Keratinocyte (primary cell): ENCODE measurements around the gene RIC1. TPM values are rescaled to one million over a fixed set of nuclear protein-coding genes. Genes with fewer than 3 reads are reported as not detected.

Experiments
- DNase-seq: peaks from one replicate; pipeline ENCODE4 v3.0.0-alpha.2; 2011; ENCODE audit warnings: low read depth, missing footprints, low spot score
- FAIRE-seq: peaks from 2 replicates; lab custom pipeline; 2011; peaks lifted over from hg19 to GRCh38; lab: Jason Lieb, UNC
- H2AFZ ChIP-seq: 2 replicates; pipeline ENCODE4 v1.6.0; 2012; ENCODE audit warnings: low read length, control low read depth, inconsistent platforms; ENCODE audit not compliant: control insufficient read depth
- H3K27ac ChIP-seq: 2 replicates; pipeline ENCODE4 v1.5.1; 2011; ENCODE audit warnings: low read length; ENCODE audit not compliant: control insufficient read depth, insufficient read depth
- H3K27me3 ChIP-seq: 3 replicates; pipeline ENCODE4 v1.6.0; 2011; ENCODE audit warnings: low read length; ENCODE audit not compliant: control insufficient read depth, insufficient read depth; ENCODE audit errors: extremely low read depth
- H3K36me3 ChIP-seq, 2 experiments: 2 replicates in 1 of 2; 3 replicates in 1 of 2; pipeline ENCODE4 v1.5.1; 2011; ENCODE audit warnings: low read length in 2 of 2, mild to moderate bottlenecking in 1 of 2; ENCODE audit not compliant: control insufficient read depth in 2 of 2, insufficient read depth in 2 of 2; ENCODE audit errors: extremely low read depth in 1 of 2
- H3K4me1 ChIP-seq: 3 replicates; pipeline ENCODE4 v1.5.1; 2011; ENCODE audit warnings: low read length; ENCODE audit not compliant: control insufficient read depth, insufficient read depth; ENCODE audit errors: extremely low read depth
- H3K4me2 ChIP-seq: 3 replicates; pipeline ENCODE4 v1.6.0; 2011; ENCODE audit warnings: low read depth, low read length; ENCODE audit not compliant: control insufficient read depth, insufficient read depth; ENCODE audit errors: extremely low read depth
- H3K4me3 ChIP-seq, 3 experiments: fragments of 200-600 bp in 1 of 3; sonication (generic) in 1 of 3; 2 replicates in 2 of 3; 3 replicates in 1 of 3; pipeline ENCODE4 v1.5.1; 2011 to 2016; ENCODE audit warnings: low read length in 3 of 3, mild to moderate bottlenecking in 3 of 3, control low read depth in 2 of 3, inconsistent platforms in 1 of 3, low read depth in 1 of 3, mixed read lengths in 1 of 3, mixed run types in 1 of 3, moderate library complexity in 1 of 3; ENCODE audit not compliant: control insufficient read depth in 2 of 3, insufficient read depth in 2 of 3; ENCODE audit errors: extremely low read depth in 1 of 3
- H3K79me2 ChIP-seq: 2 replicates; pipeline ENCODE4 v1.6.0; 2012; ENCODE audit warnings: low read length; ENCODE audit not compliant: control insufficient read depth, insufficient read depth
- H3K9ac ChIP-seq: 3 replicates; pipeline ENCODE4 v1.6.0; 2011; ENCODE audit warnings: low read length; ENCODE audit not compliant: control insufficient read depth, insufficient read depth; ENCODE audit errors: extremely low read depth
- H3K9me1 ChIP-seq: 3 replicates; pipeline ENCODE4 v1.6.0; 2011; ENCODE audit warnings: low read length; ENCODE audit not compliant: control insufficient read depth, insufficient read depth; ENCODE audit errors: extremely low read depth
- H3K9me3 ChIP-seq: 2 replicates; pipeline ENCODE4 v1.5.1; 2012; ENCODE audit warnings: low read depth, low read length; ENCODE audit not compliant: control insufficient read depth
- H4K20me1 ChIP-seq: 3 replicates; pipeline ENCODE4 v1.6.0; 2011; ENCODE audit warnings: low read length; ENCODE audit not compliant: control insufficient read depth, insufficient read depth; ENCODE audit errors: extremely low read depth
- CTCF ChIP-seq, 3 experiments: IDR thresholded peaks in 1 of 3; conservative IDR thresholded peaks in 1 of 3; optimal IDR thresholded peaks in 1 of 3; 2 replicates in 2 of 3; 3 replicates in 1 of 3; pipeline versions ENCODE3 to v1.5.1; 2011; ENCODE audit warnings: low read length in 3 of 3, mild to moderate bottlenecking in 3 of 3, moderate library complexity in 2 of 3, control low read depth in 1 of 3, inconsistent platforms in 1 of 3; ENCODE audit not compliant: insufficient read depth in 2 of 3; ENCODE audit errors: extremely low read depth in 1 of 3
- EZH2 ChIP-seq: IDR thresholded peaks from one replicate; pipeline ENCODE4 v1.6.1; 2012; ENCODE audit warnings: inconsistent platforms, mild to moderate bottlenecking, low read length, moderate library complexity
- dilution Hi-C: fragments of 300-500 bp; cut with MboI; formaldehyde crosslinking; loops from one replicate; pipeline ENCODE4 v1.7.0; 2020; ENCODE audit warnings: low sequenced_read_pairs; ENCODE audit not compliant: extremely low pct_ligation_motif_present
- polyA plus RNA-seq, 5 experiments: library from polyadenylated mRNA; depleted of rRNA in 3 of 5; stranded (reverse) in 3 of 5; stranded (forward) in 1 of 5; unstranded in 1 of 5; fragments of >200 nt; gene quantifications; 1 replicate in 1 of 5; 2 replicates in 3 of 5; 3 replicates in 1 of 5; pipeline versions ENCODE4 v1.2.1 to v1.2.3, GENCODE V29; 2011 to 2012; ENCODE audit warnings: missing spikeins in 2 of 5, low read depth in 1 of 5, low replicate concordance in 1 of 5

The RIC1 gene
- polyA plus RNA-seq, 1 donor (not counting 4 experiments of a cell fraction or from before 2014, with no cell fraction given): 20.5 TPM

DNA sequence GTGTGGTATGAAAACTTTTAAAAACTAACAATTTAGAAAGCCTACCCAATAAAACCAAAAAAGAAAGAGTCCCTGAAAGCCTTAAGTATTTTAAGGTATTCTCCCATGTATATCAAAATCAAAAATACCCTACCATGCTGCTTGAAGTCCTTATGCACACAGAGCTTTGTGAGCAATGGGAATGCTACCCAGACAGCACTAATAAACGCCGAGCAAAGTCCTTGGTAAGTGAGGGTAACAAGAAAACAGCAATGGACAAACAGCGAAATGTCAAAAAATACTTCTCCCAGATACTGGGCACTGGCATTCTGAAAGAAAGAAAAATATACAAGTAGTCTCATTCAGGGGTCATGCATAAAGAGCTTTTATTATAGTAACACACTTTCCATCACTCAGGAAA lies 176.6 kb downstream of the RIC1 start:
- TF ChIP-seq EZH2: no peak
- TF ChIP-seq CTCF (optimal IDR thresholded peaks at IDR 0.05 in 1 of 3, IDR thresholded peaks at IDR 0.05 in 1 of 3, conservative IDR thresholded peaks at IDR 0.05 in 1 of 3; ENCODE audit: extremely low read depth in 1 of 3, insufficient read depth in 2 of 3, low read length in 3 of 3): no peak
- peaks cover 0 to 1% of the 10 kb centered on the region in 2 experiments for H3K36me3 ChIP-seq

DNA sequence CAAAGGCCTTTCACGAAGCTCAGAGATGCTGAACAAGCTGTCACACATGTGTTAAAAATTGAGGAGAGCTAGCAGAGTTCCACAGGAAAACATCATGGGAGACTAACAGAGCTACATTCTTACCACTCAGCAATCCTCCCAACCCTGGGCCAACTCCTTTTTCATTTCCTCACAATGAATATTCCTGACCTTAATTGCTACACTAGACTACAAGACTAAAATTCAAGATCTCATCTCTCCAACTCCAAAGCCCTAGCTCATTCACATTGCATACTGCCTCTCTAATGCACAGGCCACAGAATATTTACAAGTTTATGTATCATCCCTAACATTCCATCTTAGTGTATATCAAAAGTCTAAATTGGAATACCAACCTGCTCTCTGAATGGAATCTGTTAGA lies 182.8 kb downstream of the RIC1 start:
- no peaks in the 10 kb centered on the region for H3K79me2 ChIP-seq
- TF ChIP-seq EZH2 (no peak), CTCF (optimal IDR thresholded peaks at IDR 0.05 in 1 of 3, IDR thresholded peaks at IDR 0.05 in 1 of 3, conservative IDR thresholded peaks at IDR 0.05 in 1 of 3; ENCODE audit: extremely low read depth in 1 of 3, insufficient read depth in 2 of 3, low read length in 3 of 3) (no peak)
- H4K20me1 ChIP-seq: no peaks in the 10 kb centered on the region
- H3K4me1 ChIP-seq: peaks cover 5% of the 10 kb centered on the region
- no peak overlapping the region for H3K9ac ChIP-seq
- H3K4me3 ChIP-seq: no peak overlapping the region
- no peak overlapping the region for H3K27ac ChIP-seq
- peaks cover 3 to 5% of the 10 kb centered on the region in 2 experiments for H3K36me3 ChIP-seq
- no peak overlapping the region for H2AFZ ChIP-seq
- DNase-seq: no peak
- H3K9me3 ChIP-seq: no peaks in the 10 kb centered on the region
- no peaks in the 10 kb centered on the region for H3K27me3 ChIP-seq
- H3K9me1 ChIP-seq: no peaks in the 10 kb centered on the region
- dilution Hi-C loops: no loop called here
- H3K4me2 ChIP-seq: no peak overlapping the region
- no peak for FAIRE-seq

More for the DNA sequence above, 176.6 kb downstream of the RIC1 start:
- Histone ChIP-seq H2AFZ (no peak overlapping the region), H3K9me3 (no peaks in the 10 kb centered on the region), H3K4me1 (no peaks in the 10 kb centered on the region), H3K9ac (no peak overlapping the region), H3K9me1 (no peaks in the 10 kb centered on the region), H3K79me2 (no peaks in the 10 kb centered on the region), H4K20me1 (no peaks in the 10 kb centered on the region), H3K27me3 (no peaks in the 10 kb centered on the region), H3K27ac (no peak overlapping the region), H3K4me2 (no peak overlapping the region), H3K4me3 (no peak overlapping the region)
- FAIRE-seq: no peak
- DNase-seq: no peak
- dilution Hi-C loops: no loop called here
